Germinal center (tissue), 1 donor: Measurements from ENCODE around the gene ADGRG1.

ENCODE experiments used
- DNase-seq: peaks from one replicate; pipeline ENCODE4 v3.0.0; 2012; ENCODE audit warnings: mixed read lengths, low spot score

Gene ADGRG1

DNA sequence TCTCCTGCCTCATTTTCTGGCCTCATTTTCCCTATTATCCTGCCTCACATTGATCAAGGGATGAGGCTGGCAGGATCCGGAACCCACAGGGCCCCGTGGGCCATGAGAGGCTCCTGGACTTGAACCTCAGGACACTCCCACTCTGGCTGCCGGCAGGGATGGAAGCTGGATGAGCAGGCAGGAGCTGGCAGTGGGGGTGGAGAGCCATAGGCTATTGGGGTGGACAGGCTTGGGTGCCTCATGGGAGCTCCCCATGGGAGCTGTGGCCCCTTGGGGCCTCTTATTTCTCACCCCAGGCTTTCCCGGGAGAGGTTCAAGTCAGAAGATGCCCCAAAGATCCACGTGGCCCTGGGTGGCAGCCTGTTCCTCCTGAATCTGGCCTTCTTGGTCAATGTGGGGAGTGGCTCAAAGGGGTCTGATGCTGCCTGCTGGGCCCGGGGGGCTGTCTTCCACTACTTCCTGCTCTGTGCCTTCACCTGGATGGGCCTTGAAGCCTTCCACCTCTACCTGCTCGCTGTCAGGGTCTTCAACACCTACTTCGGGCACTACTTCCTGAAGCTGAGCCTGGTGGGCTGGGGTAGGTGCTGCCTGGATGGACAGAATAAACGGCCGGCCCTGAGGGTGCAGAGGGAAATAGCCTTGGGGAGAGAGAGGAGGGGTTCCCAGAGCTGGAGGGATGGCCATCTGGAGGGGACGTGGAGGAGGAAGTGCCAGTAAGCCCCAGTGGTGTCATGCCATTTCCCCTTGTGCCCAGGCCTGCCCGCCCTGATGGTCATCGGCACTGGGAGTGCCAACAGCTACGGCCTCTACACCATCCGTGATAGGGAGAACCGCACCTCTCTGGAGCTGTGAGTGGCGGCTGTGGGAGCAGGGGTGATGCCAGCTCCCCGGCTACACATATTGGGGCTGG is 55.5 kb downstream of the ADGRG1 start:
- no peak for DNase-seq

GRCh38 chr16:57684626-57685358 is 56.4 kb downstream of the ADGRG1 start:
- DNase-seq, result no peak

GRCh38 chr16:57685633-57686032 is 57.2 kb downstream of the ADGRG1 start:
- DNase-seq, result no peak

DNA sequence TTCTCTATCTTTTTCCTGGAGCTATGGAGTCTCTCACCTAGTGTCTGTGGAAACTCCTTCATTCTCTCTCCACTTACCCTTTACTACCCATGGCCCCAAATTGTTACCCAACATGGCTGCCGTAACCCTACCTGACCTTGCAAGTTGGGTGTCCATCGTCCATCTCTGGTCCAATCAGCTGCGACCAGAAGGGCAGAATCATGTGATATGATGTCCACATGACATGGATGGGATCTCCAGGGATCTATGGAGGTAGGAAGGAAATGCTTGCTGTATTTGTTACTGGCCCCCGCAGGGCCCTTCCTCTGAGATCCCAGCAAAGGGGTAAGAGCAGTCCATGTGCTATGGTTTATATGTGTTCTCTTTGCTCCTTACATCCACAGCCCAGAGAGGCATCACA is 58.1 kb downstream of the ADGRG1 start:
- no peak for DNase-seq

GRCh38 chr16:57687363-57687929 is 59.0 kb downstream of the ADGRG1 start:
- no peak for DNase-seq

DNA sequence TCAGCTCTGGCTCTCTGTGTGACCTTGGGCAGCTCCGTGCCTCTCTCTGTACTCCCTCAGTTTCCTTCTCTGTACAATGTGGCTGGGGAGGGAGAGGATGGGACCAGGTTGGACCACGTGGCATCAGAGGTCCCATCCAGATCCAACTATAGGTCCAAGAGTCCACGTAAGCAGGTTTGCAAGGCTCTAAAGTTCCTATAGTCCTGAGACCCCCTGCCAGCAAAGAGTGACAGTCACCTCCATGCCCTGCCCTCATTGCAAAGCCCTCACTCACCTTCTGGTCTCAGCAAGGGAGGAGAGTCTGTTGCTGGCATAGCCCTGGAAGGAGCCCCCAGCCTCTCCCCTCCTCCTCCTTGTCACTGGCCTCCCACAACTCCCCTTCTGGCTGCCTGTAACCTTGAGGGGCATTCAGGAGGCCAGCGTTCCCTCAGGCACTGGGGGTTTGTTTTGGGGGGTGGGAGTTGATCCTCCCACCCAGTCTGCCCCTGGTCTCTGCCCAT is 60.1 kb downstream of the ADGRG1 start:
- no peak for DNase-seq

DNA sequence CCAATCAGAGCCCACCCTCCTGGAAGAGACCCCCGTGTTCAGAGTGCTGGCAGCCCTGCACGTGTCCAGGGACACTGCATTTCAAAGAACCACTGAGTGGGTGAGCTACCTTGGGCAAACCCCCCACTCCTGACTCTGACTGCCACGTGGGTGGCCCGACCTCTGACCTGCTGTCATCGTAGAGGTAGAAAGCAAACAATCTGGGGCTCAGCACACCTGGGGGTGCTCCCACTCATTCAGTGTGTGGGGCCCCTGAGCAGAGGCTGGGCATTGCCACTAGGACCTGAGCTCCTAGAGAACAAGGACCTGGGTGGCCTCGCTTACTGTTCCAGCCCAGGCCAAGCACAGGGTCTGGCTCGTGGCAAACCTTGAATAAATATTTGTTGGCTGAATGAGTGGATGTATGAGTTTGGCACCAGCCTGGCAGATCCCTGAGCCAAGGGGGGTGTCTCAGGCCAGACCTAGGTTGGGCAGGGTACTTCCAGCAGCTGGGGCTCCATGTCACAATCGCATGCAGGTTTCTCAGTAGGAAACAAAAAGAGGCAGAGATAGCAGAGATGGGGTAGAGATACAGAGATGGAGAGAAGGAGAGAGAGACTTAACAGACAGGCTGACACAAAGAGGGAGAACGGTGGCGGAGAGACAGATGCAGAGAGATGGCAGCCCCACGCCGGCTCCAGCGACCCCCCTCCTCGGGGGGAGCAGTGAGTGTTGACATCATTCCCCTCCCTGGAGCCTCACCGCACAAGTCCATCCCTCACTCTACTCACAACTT is 60.7 kb downstream of the ADGRG1 start:
- no peak for DNase-seq

DNA sequence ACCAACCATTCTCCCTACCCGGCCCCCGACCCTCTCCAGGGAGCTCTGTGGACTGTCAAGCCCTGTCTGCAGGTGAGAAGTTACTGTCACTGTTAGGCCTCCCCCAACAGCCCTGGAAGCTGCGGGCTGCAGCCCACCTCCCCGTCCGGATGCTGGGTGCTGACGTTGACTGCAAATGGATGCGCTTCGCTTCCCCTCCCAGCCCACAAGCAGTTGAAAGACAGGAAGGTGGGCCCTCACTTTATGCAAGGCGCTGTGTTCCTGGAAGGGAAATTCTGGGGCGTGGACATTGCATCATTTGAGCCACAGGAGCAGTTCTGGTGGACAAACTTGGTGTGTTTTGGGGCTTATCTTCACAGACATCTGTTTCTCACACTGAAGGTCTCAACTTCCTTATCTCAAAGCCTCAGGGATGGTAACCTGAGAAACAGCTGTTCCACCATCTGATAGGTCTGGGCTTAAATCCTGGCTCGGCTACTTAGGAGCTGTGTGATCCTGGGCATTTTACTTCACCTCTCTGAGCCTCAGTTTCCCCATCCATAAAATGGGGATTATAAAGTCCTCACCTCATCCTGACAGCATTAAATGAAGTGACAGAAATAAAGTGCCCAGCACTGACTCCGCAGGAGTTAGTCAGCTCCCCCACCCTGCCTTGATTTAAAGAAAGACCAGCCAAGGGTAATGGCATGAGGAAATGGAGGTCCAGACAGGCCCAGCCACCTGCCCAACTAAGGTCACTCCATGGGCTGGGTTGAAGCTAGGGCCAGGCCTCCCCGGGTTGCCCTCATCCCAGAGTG is 61.5 kb downstream of the ADGRG1 start:
- DNase-seq, result peak; percentile 36

DNA sequence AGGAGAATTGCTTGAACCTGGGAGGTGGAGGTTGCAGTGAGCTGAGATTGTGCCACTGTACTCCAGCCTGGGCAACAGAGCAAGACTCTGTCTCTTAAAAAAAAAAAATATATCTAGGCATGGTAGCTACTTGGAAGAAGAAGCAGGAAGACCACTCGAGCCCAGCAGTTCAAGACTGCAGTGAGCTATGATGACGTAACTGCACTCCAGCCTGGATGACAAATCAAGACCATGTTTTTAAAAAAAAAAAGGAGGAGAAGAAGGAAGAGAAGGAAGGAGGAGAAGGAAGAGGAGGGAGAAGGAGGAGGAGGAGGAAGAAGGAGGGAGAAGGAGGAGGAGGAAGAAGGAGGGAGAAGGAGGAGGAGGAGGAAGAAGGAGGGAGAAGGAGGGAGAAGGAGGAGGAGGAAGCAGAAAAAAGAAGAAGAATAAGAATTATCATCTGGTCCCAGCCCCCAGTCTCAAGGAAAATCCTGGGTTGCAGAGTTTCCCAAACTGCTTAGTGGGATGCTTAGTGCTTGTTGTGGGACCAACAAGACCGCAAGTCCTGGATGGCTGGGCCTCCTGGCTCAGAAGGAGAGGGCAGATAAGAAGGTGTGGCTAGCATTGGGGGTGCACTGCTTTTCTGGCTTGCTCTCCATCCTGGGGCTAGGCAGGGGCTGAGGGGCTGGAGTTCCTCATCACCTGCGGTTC is 62.5 kb downstream of the ADGRG1 start:
- no peak for DNase-seq

GRCh38 chr16:57692636-57693035 is 64.2 kb downstream of the ADGRG1 start:
- DNase-seq, result no peak

GRCh38 chr16:57693550-57693949 is 65.1 kb downstream of the ADGRG1 start:
- DNase-seq, result no peak

- no peak for DNase-seq
Measured at GRCh38 chr16:57694231-57694724, 65.8 kb downstream of the ADGRG1 start.

DNA sequence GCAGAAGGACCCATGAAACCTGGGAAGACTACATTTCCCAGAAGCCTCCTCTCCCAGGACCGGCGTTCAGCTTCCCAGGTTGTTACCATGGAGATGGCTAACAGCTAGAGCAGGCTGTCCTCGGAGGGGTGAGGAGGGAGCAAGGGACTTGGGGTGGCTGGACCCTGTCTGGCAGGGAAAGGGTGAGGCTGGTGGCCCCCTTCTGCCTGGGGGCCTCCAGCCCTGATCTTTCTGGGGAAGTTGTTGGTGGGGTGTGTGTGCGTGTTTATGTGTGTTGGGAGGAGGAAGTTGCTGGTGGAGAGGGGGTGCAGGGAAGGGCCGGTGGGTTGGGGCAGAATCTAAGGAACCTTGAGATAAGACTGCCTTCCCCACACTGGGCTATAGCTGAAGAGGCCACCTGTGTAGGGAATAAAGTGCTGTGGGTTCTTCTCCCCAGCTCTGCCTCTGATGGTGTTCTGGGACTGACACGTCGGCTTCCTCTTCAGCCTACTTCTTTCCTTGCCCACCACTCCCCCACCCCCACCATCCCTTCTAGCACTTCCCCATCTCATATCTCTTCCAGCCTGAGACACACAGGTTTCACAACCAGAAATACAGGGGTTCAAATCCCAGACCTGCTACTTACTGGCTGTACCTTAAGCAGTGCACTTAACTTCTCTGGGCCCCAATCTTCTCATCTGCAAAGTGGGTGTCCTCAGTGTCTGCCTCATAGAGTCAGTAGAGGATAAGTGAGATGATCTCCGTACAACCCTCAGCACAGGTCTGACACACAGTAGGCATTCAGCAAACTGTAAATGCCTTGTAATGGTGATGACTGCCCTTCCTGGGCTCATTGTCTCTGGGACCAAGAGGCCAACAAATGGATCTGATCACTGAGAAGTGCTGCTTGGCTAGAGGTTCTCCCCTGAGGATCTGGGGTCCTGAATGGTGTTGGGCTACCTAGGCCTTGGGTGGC is 66.6 kb downstream of the ADGRG1 start, which contains the start of gene DRC7:
DRC7 (plus strand) TSS at position 82 of the 955 bp plus-strand sequence. CDS start 3,144 bp downstream, outside the sequence.
- peak; percentile 54 for DNase-seq

DNA sequence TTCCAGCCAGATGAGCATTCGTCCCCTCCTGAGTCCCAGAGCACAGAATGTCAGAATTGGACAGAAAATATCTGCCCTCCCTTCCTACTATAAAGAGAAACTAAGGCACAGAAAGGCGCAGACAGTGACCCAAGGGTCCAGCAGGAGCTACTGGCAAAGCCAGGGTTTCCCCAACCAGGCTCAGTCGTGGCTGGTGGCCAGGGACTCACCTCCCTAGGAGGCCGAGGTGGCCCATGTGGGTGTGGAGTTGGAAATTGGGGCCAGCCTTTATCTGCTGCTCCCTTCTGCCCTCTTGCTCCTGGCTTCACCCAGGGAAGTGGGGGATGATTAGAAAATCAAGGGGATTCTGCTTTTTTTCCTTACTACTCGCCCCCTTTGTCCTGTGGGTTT is 67.2 kb downstream of the ADGRG1 start:
- no peak for DNase-seq

- no peak for DNase-seq
Measured at GRCh38 chr16:57696240-57696639, 67.8 kb downstream of the ADGRG1 start.

DNA sequence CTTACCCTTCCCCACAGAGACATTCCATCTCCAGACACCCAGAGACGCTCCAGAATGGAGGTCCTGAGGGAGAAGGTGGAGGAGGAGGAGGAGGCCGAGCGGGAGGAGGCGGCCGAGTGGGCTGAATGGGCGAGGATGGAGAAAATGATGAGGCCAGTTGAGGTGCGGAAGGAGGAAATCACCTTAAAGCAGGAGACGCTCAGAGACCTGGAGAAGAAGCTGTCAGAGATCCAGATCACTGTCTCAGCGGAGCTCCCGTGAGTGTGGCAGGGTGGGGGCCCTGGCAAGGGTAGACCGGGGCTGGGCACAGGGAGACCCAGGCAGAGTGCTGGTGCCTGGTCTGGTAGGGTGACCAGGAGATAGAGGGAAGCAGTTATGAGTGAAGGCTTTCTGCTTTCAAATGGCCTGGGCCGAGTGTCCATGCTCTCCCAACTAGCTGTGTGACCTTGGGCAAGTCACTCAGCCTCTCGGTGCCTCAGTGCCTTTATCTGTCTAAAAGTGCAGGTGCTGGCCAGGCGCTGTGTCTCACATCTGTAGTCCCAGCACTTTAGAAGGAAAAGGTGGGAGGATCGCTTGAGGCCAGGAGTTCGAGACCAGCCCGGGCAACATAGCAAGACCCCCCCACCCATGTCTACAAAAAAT is 69.6 kb downstream of the ADGRG1 start:
- DNase-seq, result no peak

- DNase-seq, result no peak
Measured at GRCh38 chr16:57698812-57699405, 70.5 kb downstream of the ADGRG1 start.

DNA sequence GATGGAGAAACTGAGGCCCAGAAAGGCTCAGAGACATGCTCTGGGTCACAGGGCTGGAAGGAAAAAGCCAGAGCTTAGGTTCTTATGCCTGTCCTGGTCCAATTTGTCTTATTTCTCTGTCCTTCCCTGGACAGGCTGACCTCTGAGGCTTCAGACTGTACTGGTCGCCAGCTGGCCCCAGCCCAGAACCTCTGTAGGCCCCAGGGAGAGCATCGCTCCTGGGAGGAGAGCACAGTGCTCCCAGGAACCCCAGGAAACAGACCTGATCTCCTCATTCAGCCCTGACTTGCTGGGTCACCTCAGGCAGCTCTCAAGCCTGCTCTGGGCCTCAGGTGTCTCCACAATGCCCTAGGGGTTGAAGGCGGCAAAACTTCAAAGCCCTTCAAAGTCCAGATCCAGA is 71.1 kb downstream of the ADGRG1 start:
- DNase-seq, result no peak
